GM12878 (cell line): ENCODE data around the gene PPP6R2. TPM values are rescaled to one million over a fixed set of nuclear protein-coding genes. Genes with fewer than 3 reads are reported as not detected.

Source experiments
- ATAC-seq: fragments of 200-7000 bp; cut with Tn5 transposase; 3 replicates; pipeline ENCODE4 v1.9.1; 2020; ENCODE audit warnings: mild to moderate bottlenecking, moderate library complexity
- BruUV-seq: library from RNA; stranded (reverse); fragments of 400-500 nt; replicated peaks from 2 replicates; lab custom pipeline; 2021; lab: Mats Ljungman, UMichigan
- CTCF ChIA-PET: fragments of 300-600 bp; sonication (Branson Sonifier 250); formaldehyde crosslinking; extraction: SDS; loops from one replicate; lab custom pipeline; 2021; ENCODE audit warnings: inconsistent platforms; lab: Yijun Ruan, JAX
- POLR2A ChIA-PET: fragments of 350-600 bp; formaldehyde crosslinking; extraction: SDS; loops from one replicate; lab custom pipeline; 2021; ENCODE audit warnings: inconsistent platforms; lab: Charles Lee
- RAD21 ChIA-PET: fragments of 300-600 bp; sonication (Branson Sonifier 250); formaldehyde crosslinking; loops from one replicate; lab custom pipeline; 2023; ENCODE audit warnings: antibody characterized with exemption; ENCODE audit not compliant: unreplicated experiment; lab: Charles Lee
- SMC1A ChIA-PET: fragments of 300-600 bp; sonication (Branson Sonifier 250); formaldehyde crosslinking; loops from one replicate; lab custom pipeline; 2023; ENCODE audit not compliant: unreplicated experiment, uncharacterized antibody; lab: Charles Lee
- DNase-seq: peaks from one replicate; pipeline ENCODE4 v3.0.0-alpha.2; 2011; ENCODE audit warnings: low read depth, low spot score
- FAIRE-seq: peaks from 3 replicates; lab custom pipeline; 2011; peaks lifted over from hg19 to GRCh38; lab: Jason Lieb, UNC
- H2AFZ ChIP-seq: 2 replicates; pipeline ENCODE4 v1.6.0; 2011; ENCODE audit warnings: low read depth, low read length, control low read depth; ENCODE audit not compliant: control insufficient read depth
- H3K27ac ChIP-seq: 2 replicates; pipeline ENCODE4 v1.5.1; 2011; ENCODE audit warnings: control low read depth; ENCODE audit not compliant: control insufficient read depth, insufficient read depth
- H3K27me3 ChIP-seq, 2 experiments: replicated peaks in 1 of 2; 2 replicates each; pipeline versions ENCODE4 v1.6.0 to v1.6.1; 2011; ENCODE audit warnings: low read length in 1 of 2; ENCODE audit not compliant: control insufficient read depth in 2 of 2, insufficient read depth in 2 of 2
- H3K36me3 ChIP-seq, 2 experiments: 2 replicates each; pipeline ENCODE4 v1.5.1; 2011; ENCODE audit warnings: low read length in 1 of 2; ENCODE audit not compliant: control insufficient read depth in 2 of 2, insufficient read depth in 2 of 2
- H3K4me1 ChIP-seq: 2 replicates; pipeline ENCODE4 v1.6.1; 2011; ENCODE audit warnings: mild to moderate bottlenecking, low read length, moderate library complexity, mixed read lengths; ENCODE audit not compliant: control insufficient read depth, insufficient read depth
- H3K4me2 ChIP-seq: 2 replicates; pipeline ENCODE4 v1.6.0; 2011; ENCODE audit warnings: control low read depth; ENCODE audit not compliant: control insufficient read depth, insufficient read depth
- H3K4me3 ChIP-seq: fragments of 200-600 bp; sonication (generic); 2 replicates; pipeline ENCODE4 v1.5.1; 2016
- H3K79me2 ChIP-seq: 2 replicates; pipeline ENCODE4 v1.6.0; 2011; ENCODE audit warnings: low read length; ENCODE audit not compliant: control insufficient read depth, insufficient read depth
- H3K9ac ChIP-seq: 2 replicates; pipeline ENCODE4 v1.8.0; 2011; ENCODE audit warnings: low read length, control low read depth, mixed read lengths; ENCODE audit not compliant: control insufficient read depth, insufficient read depth
- H3K9me3 ChIP-seq: replicated peaks from 3 replicates; pipeline ENCODE4 v1.5.1; 2011; ENCODE audit warnings: mild to moderate bottlenecking, low read length; ENCODE audit not compliant: control insufficient read depth, insufficient read depth
- H4K20me1 ChIP-seq: 2 replicates; pipeline ENCODE4 v1.6.0; 2011; ENCODE audit not compliant: control insufficient read depth, insufficient read depth
- BHLHE40 ChIP-seq, 2 experiments: fragments of 450-650 bp in 1 of 2; IDR thresholded peaks; 2 replicates each; pipeline ENCODE4 v1.6.1; 2011 to 2017; ENCODE audit warnings: low read depth in 2 of 2, borderline replicate concordance in 1 of 2, improper control_type of control experiment in 1 of 2, low read length in 1 of 2, mild to moderate bottlenecking in 1 of 2
- MXI1 ChIP-seq: fragments of 150-350 bp; IDR thresholded peaks from 2 replicates; pipeline ENCODE4 v1.6.1; 2011; ENCODE audit warnings: low read depth, mild to moderate bottlenecking, inconsistent platforms, low read length, improper control_type of control experiment
- WGBS: methylation state at CpG from one replicate; pipeline ENCODE4 v1.1.6; 2016; ENCODE audit warnings: low lambda C conversion rate; ENCODE audit not compliant: insufficient replicate concordance, insufficient coverage; ENCODE audit errors: missing lambda C conversion rate; 5-methylcytosine and 5-hydroxymethylcytosine counted together
- in situ Hi-C: fragments of 300-500 bp; cut with MboI; formaldehyde crosslinking; loops from 9 replicates; pipeline ENCODE4 v1.14.3; 2018; ENCODE audit warnings: mixed read lengths
- intact Hi-C: fragments of 100-400 bp; cut with micrococcal nuclease; formaldehyde crosslinking; loops from one replicate; pipeline ENCODE4 v1.14.2; 2022; ENCODE audit not compliant: unreplicated experiment
- polyA plus RNA-seq, 11 experiments: library from polyadenylated mRNA; depleted of rRNA in 4 of 11; unstranded in 6 of 11; stranded (reverse) in 5 of 11; fragments of >200 nt; fragmentation: Nextera tagmentation in 4 of 11; fragmentation: Illumina TruSeq in 1 of 11; extraction: Ambion mirVana in 4 of 11; extraction: Trizol in 1 of 11; gene quantifications; 1 replicate in 1 of 11; 2 replicates in 10 of 11; pipeline versions ENCODE4 v1.2.1 to v1.2.3, GENCODE V29; 2011 to 2016; ENCODE audit warnings: inconsistent platforms in 2 of 11, missing spikeins in 2 of 11, low read depth in 1 of 11
- total RNA-seq, 4 experiments: library from RNA; depleted of rRNA in 3 of 4; stranded (reverse); fragments of >200 nt in 3 of 4; fragmentation: Illumina TruSeq in 1 of 4; extraction: Trizol in 1 of 4; gene quantifications; 2 replicates each; pipeline versions ENCODE4 v1.2.1 to v1.2.3, GENCODE V29; 2013 to 2021
- TF ChIP-seq, protein P1 (sequence below): IDR thresholded peaks from 2 replicates; pipeline ENCODE4 v1.6.1; 2011; ENCODE audit warnings: low read depth, mild to moderate bottlenecking, low read length, moderate library complexity, borderline replicate concordance; ENCODE audit errors: extremely low read depth
- TF ChIP-seq, protein P2 (sequence below): fragments of 450-650 bp; IDR thresholded peaks from 2 replicates; pipeline ENCODE4 v1.6.1; 2018; ENCODE audit warnings: mild to moderate bottlenecking, low read depth, moderate library complexity; ENCODE audit not compliant: partially characterized antibody

Gene PPP6R2
- total and polyA plus RNA-seq, 10 of the 15 experiments (the other 5 are each of a cell fraction or from before 2014, with no cell fraction given), result 0.29 to 52.6 (median 25.4) TPM

DNA sequence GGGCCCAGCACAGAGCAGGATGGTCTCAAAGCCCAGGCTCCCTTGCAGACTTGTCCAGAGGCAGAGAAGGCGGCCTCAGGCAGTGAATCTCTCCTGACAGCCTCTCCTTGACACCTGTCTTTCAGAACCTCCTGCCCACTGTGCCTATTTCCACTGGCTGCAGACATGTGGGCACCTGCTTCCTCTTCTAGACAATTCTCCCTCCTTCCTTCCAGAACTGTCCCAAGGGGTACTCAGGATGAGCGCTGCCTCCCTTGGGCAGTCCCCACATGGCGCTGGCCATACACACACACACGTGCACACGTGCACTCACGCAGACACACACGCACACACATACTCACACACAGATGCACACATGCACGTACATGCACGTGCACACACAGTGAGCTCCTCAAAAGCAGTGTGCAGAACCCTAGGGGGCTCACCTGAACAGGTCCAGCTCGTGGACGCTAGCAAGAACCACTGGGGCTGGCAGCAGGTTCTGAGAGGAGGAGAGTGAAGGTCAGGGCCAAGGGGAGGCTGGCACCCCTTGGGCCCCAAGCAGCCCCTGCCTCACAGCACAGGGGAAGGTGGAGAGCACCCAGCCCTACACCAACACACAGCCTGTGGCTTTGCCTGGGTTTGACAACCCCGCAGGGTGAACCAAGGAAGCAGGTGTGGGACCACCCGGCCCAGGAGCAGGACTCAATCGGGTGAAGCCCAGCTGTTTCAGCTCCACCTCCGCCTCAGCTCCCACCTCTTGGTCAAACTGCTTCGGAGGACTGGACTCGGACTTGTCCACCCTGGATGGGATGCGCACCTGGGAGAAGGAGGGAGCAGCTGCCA lies 27.6 kb upstream of the PPP6R2 start:
- H3K4me2 ChIP-seq, result peak overlapping the region; percentile 99
- no TSS peak for BruUV-seq
- DNase-seq (no peak), FAIRE-seq (no peak), ATAC-seq (peak; percentile 5)
- no peaks in the 10 kb centered on the region for H3K27me3 ChIP-seq
- SMC1A ChIA-PET, result interaction anchor here (1.2 to 2.8 kb wide), 3 partner anchors 9 to 26 kb away, joined by 3 to 9 read pairs (median 6); no protein-coding TSS in a partner anchor
- no peaks in the 10 kb centered on the region for H3K9me3 ChIP-seq
- intact Hi-C loops (no loop called here), in situ Hi-C loops (no loop called here)
- H3K4me1 ChIP-seq, result peaks cover 13% of the 10 kb centered on the region
- H2AFZ ChIP-seq, result no peak overlapping the region
- H3K9ac ChIP-seq, result peak overlapping the region; percentile 88
- POLR2A ChIA-PET, result interaction anchor here (0.6 to 1.9 kb wide), 7 partner anchors 10 to 210 kb away, joined by 3 to 11 read pairs (median 3); partner anchors contain the start of gene SCO2
- CTCF ChIA-PET, result interaction anchor here (0.9 to 1.9 kb wide), 7 partner anchors 9 to 44 kb away, joined by 3 to 9 read pairs (median 4); no protein-coding TSS in a partner anchor
- peak overlapping the region; percentile 94 for H3K27ac ChIP-seq
- no peaks in the 10 kb centered on the region for H3K36me3 ChIP-seq
- H3K4me3 ChIP-seq, result peak overlapping the region; percentile 70; the same call in 1 of the 2 replicates
- H3K79me2 ChIP-seq, result peaks cover 13% of the 10 kb centered on the region
- TF ChIP-seq BHLHE40 (IDR thresholded peaks at IDR 0.05; ENCODE audit: borderline replicate concordance in 1 of 2, low read depth in 2 of 2, low read length in 1 of 2) (peak; percentile 84 to 90), MXI1 (no peak)
- TF ChIP-seq, protein P1, sequence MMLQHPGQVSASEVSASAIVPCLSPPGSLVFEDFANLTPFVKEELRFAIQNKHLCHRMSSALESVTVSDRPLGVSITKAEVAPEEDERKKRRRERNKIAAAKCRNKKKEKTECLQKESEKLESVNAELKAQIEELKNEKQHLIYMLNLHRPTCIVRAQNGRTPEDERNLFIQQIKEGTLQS, result no peak
- TF ChIP-seq, protein P2, sequence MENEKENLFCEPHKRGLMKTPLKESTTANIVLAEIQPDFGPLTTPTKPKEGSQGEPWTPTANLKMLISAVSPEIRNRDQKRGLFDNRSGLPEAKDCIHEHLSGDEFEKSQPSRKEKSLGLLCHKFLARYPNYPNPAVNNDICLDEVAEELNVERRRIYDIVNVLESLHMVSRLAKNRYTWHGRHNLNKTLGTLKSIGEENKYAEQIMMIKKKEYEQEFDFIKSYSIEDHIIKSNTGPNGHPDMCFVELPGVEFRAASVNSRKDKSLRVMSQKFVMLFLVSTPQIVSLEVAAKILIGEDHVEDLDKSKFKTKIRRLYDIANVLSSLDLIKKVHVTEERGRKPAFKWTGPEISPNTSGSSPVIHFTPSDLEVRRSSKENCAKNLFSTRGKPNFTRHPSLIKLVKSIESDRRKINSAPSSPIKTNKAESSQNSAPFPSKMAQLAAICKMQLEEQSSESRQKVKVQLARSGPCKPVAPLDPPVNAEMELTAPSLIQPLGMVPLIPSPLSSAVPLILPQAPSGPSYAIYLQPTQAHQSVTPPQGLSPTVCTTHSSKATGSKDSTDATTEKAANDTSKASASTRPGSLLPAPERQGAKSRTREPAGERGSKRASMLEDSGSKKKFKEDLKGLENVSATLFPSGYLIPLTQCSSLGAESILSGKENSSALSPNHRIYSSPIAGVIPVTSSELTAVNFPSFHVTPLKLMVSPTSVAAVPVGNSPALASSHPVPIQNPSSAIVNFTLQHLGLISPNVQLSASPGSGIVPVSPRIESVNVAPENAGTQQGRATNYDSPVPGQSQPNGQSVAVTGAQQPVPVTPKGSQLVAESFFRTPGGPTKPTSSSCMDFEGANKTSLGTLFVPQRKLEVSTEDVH, result no peak
- H4K20me1 ChIP-seq, result no peaks in the 10 kb centered on the region
- 50% methylated on average over 18 of the region's 18 CpGs for WGBS
- RAD21 ChIA-PET, result interaction anchor here (0.6 to 2.5 kb wide), 4 partner anchors 9 to 63 kb away, joined by 3 to 13 read pairs (median 3); no protein-coding TSS in a partner anchor
